Body of pancreas (tissue), 4 donors: Measurements from ENCODE around the gene PACS2. TPM values are rescaled to one million over a fixed set of nuclear protein-coding genes. Genes with fewer than 3 reads are reported as not detected.

Experiments used
- ATAC-seq: fragments of 150-250 bp; one replicate; pipeline ENCODE4 v1.9.1; 2016
- DNase-seq, 4 donors: peaks; one replicate each; pipeline ENCODE4 v3.0.0-alpha.2; 2019
- H3K27ac ChIP-seq, 4 donors: fragments of 200-600 bp; sonication (generic); 1 replicate in 3 of 4; 2 replicates in 1 of 4; pipeline versions ENCODE4 v1.5.1 to v1.6.1; 2016 to 2019; ENCODE audit warnings: mild to moderate bottlenecking in 1 of 4, mixed read lengths in 1 of 4, moderate library complexity in 1 of 4
- H3K27me3 ChIP-seq, 2 donors: fragments of 200-600 bp; sonication (generic); one replicate each; pipeline ENCODE4 v1.6.0; 2016; ENCODE audit warnings: mild to moderate bottlenecking in 1 of 2
- H3K36me3 ChIP-seq, 2 donors: fragments of 200-600 bp; sonication (generic); replicated peaks in 1 of 2; 2 replicates each; pipeline ENCODE4 v1.5.1; 2016; ENCODE audit warnings: low read depth in 2 of 2; ENCODE audit not compliant: insufficient read depth in 1 of 2
- H3K4me1 ChIP-seq: fragments of 200-600 bp; sonication (generic); one replicate; pipeline ENCODE4 v1.6.0; 2016
- H3K4me3 ChIP-seq, 2 donors: fragments of 200-600 bp; sonication (generic); 1 replicate in 1 of 2; 2 replicates in 1 of 2; pipeline ENCODE4 v1.5.1; 2016 to 2019
- H3K9me3 ChIP-seq, 3 donors: fragments of 200-600 bp; sonication (generic); 1 replicate in 2 of 3; 2 replicates in 1 of 3; pipeline ENCODE4 v1.5.1; 2016
- CTCF ChIP-seq, 7 experiments: fragments of 450-650 bp in 4 of 7; fragments of 200-600 bp in 3 of 7; sonication (generic) in 3 of 7; IDR thresholded peaks; one replicate each; pipeline ENCODE4 v1.5.1; 2016 to 2019; ENCODE audit warnings: antibody characterized with exemption in 7 of 7
- POLR2A ChIP-seq, 3 donors: fragments of 450-650 bp; IDR thresholded peaks; one replicate each; pipeline ENCODE4 v1.6.1; 2016; ENCODE audit warnings: antibody characterized with exemption in 3 of 3, mild to moderate bottlenecking in 2 of 3
- WGBS, 2 donors: methylation state at CpG; one replicate each; pipeline ENCODE4 v1.1.5; 2017; 5-methylcytosine and 5-hydroxymethylcytosine counted together
- intact Hi-C: fragments of 100-400 bp; cut with DNase I; formaldehyde crosslinking; loops from one replicate; pipeline ENCODE4 v1.15.1; 2023
- total RNA-seq, 2 donors: library from RNA; depleted of rRNA; stranded (reverse); fragments of >200 nt; gene quantifications; one replicate each; pipeline ENCODE4 v1.1.0, GENCODE V29; 2016

The PACS2 gene
- total RNA-seq, 2 donors from 2014 or later = 56.6 to 102 TPM

DNA sequence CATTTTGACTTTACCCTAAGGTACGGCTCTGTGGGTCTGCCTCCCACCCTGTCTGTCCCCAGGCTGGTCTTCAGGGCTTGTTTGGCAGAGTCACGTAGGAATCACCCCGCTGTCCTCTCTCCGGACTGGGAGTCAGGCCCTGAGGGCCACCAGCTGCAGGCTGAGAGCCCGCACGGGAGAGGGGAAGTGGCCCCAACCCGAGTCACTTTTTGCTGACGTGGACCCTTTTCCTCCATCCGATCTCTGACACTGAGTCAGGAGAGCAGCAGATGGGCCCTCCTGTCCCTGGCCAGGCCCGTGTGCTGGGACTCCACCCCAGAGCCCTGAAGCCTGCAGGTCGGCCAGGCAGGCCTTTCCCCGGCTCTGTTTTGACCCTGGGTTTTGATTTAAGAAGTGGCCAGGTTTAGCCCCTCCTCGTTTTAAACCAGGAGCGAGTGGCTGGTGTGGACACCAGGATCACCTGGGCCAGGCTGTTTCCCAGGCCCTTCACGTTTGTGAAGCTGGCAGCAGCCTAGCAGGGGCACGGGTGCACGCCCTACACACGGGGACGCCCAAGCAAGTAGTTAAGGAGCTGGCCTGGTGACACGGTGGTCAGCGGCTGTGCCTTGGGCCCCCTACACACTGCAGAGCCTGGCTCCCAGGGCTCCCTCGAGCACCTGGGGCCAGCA is 71.3 kb downstream of the PACS2 start:
- ATAC-seq = no peak
- H3K27ac ChIP-seq = no peak overlapping the region
- no peak overlapping the region for H3K4me3 ChIP-seq
- H3K9me3 ChIP-seq = no peaks in the 10 kb centered on the region
- DNase-seq = peak in 1 of 4 donors; percentile 29
- TF ChIP-seq CTCF (IDR thresholded peaks at IDR 0.05) (no peak), POLR2A (IDR thresholded peaks at IDR 0.05) (no peak)
- H3K27me3 ChIP-seq = no peaks in the 10 kb centered on the region
- peaks cover 0 to 3% of the 10 kb centered on the region in 2 donors for H3K36me3 ChIP-seq
- H3K4me1 ChIP-seq = peaks cover 16% of the 10 kb centered on the region
- intact Hi-C loops = no loop called here
- WGBS, 2 donors = 89 to 93% methylated on average over 16 to 19 of the region's 22 CpGs

GRCh38 chr14:105386581-105387529 is 72.3 kb downstream of the PACS2 start:
- Histone ChIP-seq H3K36me3 (peaks cover 0 to 3% of the 10 kb centered on the region in 2 donors), H3K4me3 (no peak overlapping the region), H3K4me1 (peaks cover 16% of the 10 kb centered on the region), H3K27me3 (no peaks in the 10 kb centered on the region), H3K27ac (no peak overlapping the region), H3K9me3 (no peaks in the 10 kb centered on the region)
- 81 to 91% methylated on average over 3 to 33 of the region's 33 CpGs for WGBS, 2 donors
- TF ChIP-seq POLR2A (IDR thresholded peaks at IDR 0.05) (no peak), CTCF (IDR thresholded peaks at IDR 0.05) (no peak)
- DNase-seq = no peak
- ATAC-seq = no peak
- intact Hi-C loops = no loop called here

DNA sequence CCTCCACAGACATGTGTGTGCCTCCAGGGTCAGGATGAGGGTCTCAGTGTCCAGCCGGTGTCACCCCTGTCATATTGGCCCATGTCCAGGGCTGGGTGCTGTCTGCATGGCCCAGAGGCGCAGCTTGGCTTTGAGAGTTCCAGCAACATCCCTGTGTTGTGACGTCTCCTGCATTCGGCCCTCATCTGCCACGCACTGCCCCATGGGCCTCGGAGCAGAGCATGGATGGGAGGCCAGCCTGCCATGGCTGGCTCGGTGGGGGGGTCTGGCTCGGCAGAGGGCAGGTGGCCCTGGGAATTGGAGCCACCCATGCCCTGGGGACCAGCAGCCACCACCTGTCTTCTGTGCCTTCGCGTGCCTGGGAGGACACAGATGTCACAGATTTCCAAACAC is 73.0 kb downstream of the PACS2 start:
- no peak overlapping the region for H3K4me3 ChIP-seq
- no peaks in the 10 kb centered on the region for H3K9me3 ChIP-seq
- 83% methylated on average over 9 of the region's 10 CpGs; no CpG with 5 or more reads in 1 of the 2 donors for WGBS, 2 donors
- TF ChIP-seq POLR2A (IDR thresholded peaks at IDR 0.05) = no peak
- TF ChIP-seq CTCF (IDR thresholded peaks at IDR 0.05) = no peak
- ATAC-seq (no peak), DNase-seq (peak in 1 of 4 donors; percentile 11)
- H3K27ac ChIP-seq = no peak overlapping the region
- H3K4me1 ChIP-seq = peaks cover 16% of the 10 kb centered on the region
- H3K36me3 ChIP-seq = peaks cover 0 to 3% of the 10 kb centered on the region in 2 donors
- no peaks in the 10 kb centered on the region for H3K27me3 ChIP-seq
- intact Hi-C loops = no loop called here

GRCh38 chr14:105388110-105388951 is 73.8 kb downstream of the PACS2 start:
- WGBS, 2 donors = 91 to 100% methylated on average over 7 to 22 of the region's 25 CpGs
- H3K36me3 ChIP-seq = peaks cover 0 to 1% of the 10 kb centered on the region in 2 donors
- H3K4me1 ChIP-seq = peaks cover 16% of the 10 kb centered on the region
- no peak overlapping the region for H3K4me3 ChIP-seq
- TF ChIP-seq CTCF (IDR thresholded peaks at IDR 0.05) = no peak
- TF ChIP-seq POLR2A (IDR thresholded peaks at IDR 0.05) = no peak
- DNase-seq = peak in 1 of 4 donors; percentile 32
- ATAC-seq = no peak
- H3K27ac ChIP-seq = no peak overlapping the region
- H3K27me3 ChIP-seq = no peaks in the 10 kb centered on the region
- intact Hi-C loops = no loop called here
- no peaks in the 10 kb centered on the region for H3K9me3 ChIP-seq
